ENCODE data around the gene MYO9A. TPM values are rescaled to one million over a fixed set of nuclear protein-coding genes. Genes with fewer than 3 reads are reported as not detected.

MYO9A gene
- total RNA-seq, 1 experiment from 2014 or later = 142 TPM

DNA sequence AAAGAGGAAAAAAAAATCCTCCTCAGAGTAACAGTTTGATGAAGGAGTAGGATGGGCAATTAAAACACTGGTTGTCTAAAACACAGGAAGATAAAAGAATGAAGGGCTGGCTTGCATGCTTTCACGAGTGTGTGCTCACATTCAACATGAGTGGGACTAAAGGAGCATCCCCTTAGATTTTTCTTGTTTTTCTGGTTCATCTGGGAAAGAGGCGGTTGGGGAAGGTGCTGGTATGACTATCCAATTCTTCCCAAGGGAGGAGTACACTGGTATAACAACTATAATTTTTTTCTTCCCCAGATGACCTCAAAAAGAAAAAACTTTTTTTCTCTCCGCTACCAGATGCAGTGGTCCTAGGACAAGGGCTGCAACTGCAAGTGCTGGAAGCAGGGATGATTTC lies 143.7 kb downstream of the MYO9A start:
- Histone ChIP-seq H3K9me2 (replicated peaks; ENCODE audit: insufficient read depth, low read length) (no peaks in the 10 kb centered on the region), H3K27me3 (ENCODE audit: low read length) (no peaks in the 10 kb centered on the region), H3K27ac (ENCODE audit: low read length) (no peak overlapping the region), H3K9me3 (ENCODE audit: low read length) (no peaks in the 10 kb centered on the region), H3K79me2 (ENCODE audit: low read length) (peaks cover 48% of the 10 kb centered on the region), H4K20me1 (ENCODE audit: insufficient read depth, low read depth, low read length) (no peaks in the 10 kb centered on the region), H3K4me3 (ENCODE audit: low read length) (no peak overlapping the region), H3K4me2 (ENCODE audit: low read depth, low read length, poor library complexity, severe bottlenecking) (no peak overlapping the region), H2AFZ (ENCODE audit: low read length) (no peak overlapping the region), H3K36me3 (ENCODE audit: insufficient read depth, low read length) (peaks cover 30% of the 10 kb centered on the region), H3K4me1 (ENCODE audit: low read length) (no peaks in the 10 kb centered on the region), H3K9ac (ENCODE audit: low read length) (no peak overlapping the region)
- no peak for DNase-seq

DNA sequence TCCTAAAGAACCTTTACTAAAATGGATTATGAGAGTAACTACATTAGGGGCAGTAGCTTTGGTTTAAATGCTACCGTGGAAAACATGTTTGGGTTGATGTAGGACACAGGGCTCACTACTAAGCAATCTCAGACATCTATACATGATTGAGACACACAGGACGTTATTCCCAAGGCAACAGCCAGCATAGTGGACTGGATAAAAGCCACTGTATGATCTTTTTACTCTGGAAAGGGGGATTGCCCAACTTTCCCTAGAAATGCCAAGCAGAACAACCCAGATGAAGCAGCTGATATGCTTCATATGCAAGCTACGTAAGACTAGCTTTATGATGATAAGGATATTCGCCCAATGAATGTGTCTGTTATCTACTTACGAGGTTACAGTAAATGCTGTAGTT lies 144.6 kb downstream of the MYO9A start:
- no peak overlapping the region for H3K4me3 ChIP-seq (ENCODE audit: low read length)
- no peaks in the 10 kb centered on the region for H3K27me3 ChIP-seq (ENCODE audit: low read length)
- peaks cover 53% of the 10 kb centered on the region for H3K79me2 ChIP-seq (ENCODE audit: low read length)
- no peaks in the 10 kb centered on the region for H4K20me1 ChIP-seq (ENCODE audit: insufficient read depth, low read depth, low read length)
- H3K27ac ChIP-seq (ENCODE audit: low read length) = no peak overlapping the region
- H3K36me3 ChIP-seq (ENCODE audit: insufficient read depth, low read length) = peaks cover 24% of the 10 kb centered on the region
- H3K9me3 ChIP-seq (ENCODE audit: low read length) = no peaks in the 10 kb centered on the region
- H3K9me2 ChIP-seq (replicated peaks; ENCODE audit: insufficient read depth, low read length) = no peaks in the 10 kb centered on the region
- no peak overlapping the region for H2AFZ ChIP-seq (ENCODE audit: low read length)
- no peaks in the 10 kb centered on the region for H3K4me1 ChIP-seq (ENCODE audit: low read length)
- H3K9ac ChIP-seq (ENCODE audit: low read length) = no peak overlapping the region
- DNase-seq = no peak
- no peak overlapping the region for H3K4me2 ChIP-seq (ENCODE audit: low read depth, low read length, poor library complexity, severe bottlenecking)

DNA sequence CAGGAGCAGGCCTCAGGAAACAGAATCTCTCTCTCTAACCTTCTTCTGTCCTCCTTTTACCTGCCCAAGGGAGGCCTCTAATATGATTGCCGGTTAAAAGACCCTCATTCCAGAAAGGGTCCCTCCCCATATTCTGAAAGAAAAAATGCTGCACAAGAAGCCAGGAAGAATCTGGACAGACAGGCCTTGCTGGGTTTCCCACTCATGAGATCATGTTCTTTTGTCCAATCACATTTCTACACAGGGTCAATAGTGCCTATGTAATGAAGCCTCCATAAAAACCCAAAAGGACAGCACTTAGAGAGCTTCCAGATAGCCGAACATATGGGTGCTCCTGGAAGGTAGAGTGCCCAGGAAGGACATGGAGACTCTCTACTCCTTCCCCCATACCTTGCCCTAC lies 146.0 kb downstream of the MYO9A start:
- Histone ChIP-seq H3K4me2 (ENCODE audit: low read depth, low read length, poor library complexity, severe bottlenecking) (no peak overlapping the region), H3K36me3 (ENCODE audit: insufficient read depth, low read length) (peaks cover 29% of the 10 kb centered on the region; the same call in 1 of the 2 replicates), H3K4me3 (ENCODE audit: low read length) (no peak overlapping the region), H2AFZ (ENCODE audit: low read length) (no peak overlapping the region), H3K27ac (ENCODE audit: low read length) (no peak overlapping the region), H3K4me1 (ENCODE audit: low read length) (no peaks in the 10 kb centered on the region), H3K27me3 (ENCODE audit: low read length) (no peaks in the 10 kb centered on the region), H4K20me1 (ENCODE audit: insufficient read depth, low read depth, low read length) (no peaks in the 10 kb centered on the region), H3K9ac (ENCODE audit: low read length) (no peak overlapping the region), H3K9me2 (replicated peaks; ENCODE audit: insufficient read depth, low read length) (no peaks in the 10 kb centered on the region), H3K79me2 (ENCODE audit: low read length) (peaks cover 50% of the 10 kb centered on the region), H3K9me3 (ENCODE audit: low read length) (no peaks in the 10 kb centered on the region)
- no peak for DNase-seq

DNA sequence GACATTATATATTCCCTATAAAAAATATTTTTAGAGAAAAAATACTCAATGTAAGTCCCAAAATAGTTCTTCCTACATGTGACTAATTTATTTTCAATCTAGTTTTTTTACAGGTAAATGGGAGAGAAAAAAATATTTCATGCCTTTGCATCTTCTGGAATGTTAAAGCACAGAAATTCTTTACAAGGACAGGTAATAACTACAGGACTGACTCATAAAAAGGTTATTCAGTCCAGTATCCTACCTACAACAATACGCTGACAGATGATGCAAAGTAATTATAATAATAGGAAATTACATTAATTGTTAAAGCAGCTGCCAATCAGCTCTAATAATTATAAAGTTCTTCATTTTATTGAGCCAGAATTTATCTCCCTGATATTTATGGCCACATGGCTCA lies 147.5 kb downstream of the MYO9A start:
- Histone ChIP-seq H3K27ac (ENCODE audit: low read length) (no peak overlapping the region), H3K36me3 (ENCODE audit: insufficient read depth, low read length) (peaks cover 28% of the 10 kb centered on the region; the same call in 1 of the 2 replicates), H3K79me2 (ENCODE audit: low read length) (peaks cover 50% of the 10 kb centered on the region), H3K4me2 (ENCODE audit: low read depth, low read length, poor library complexity, severe bottlenecking) (no peak overlapping the region), H3K9me2 (replicated peaks; ENCODE audit: insufficient read depth, low read length) (no peaks in the 10 kb centered on the region), H2AFZ (ENCODE audit: low read length) (no peak overlapping the region), H4K20me1 (ENCODE audit: insufficient read depth, low read depth, low read length) (no peaks in the 10 kb centered on the region), H3K9me3 (ENCODE audit: low read length) (no peaks in the 10 kb centered on the region), H3K9ac (ENCODE audit: low read length) (no peak overlapping the region), H3K27me3 (ENCODE audit: low read length) (no peaks in the 10 kb centered on the region), H3K4me3 (ENCODE audit: low read length) (no peak overlapping the region), H3K4me1 (ENCODE audit: low read length) (no peaks in the 10 kb centered on the region)
- no peak for DNase-seq

DNA sequence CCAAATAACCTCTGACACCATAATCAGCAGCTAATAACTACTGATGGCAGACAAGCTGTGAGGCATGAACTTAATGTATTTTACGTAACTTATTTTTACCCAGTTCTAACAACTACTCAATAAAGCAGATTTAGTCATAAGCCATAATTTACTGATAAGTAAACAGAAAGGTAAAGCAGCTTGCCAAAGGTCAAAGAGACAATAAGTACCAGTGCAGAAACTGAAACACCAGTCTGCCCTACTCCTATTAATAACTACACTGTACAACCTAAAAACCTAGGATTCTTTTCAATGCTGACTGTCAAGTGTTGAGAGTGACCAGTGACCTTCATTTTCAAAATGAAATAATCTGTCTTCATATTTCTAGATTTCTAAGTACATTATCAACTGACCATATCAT lies 155.4 kb downstream of the MYO9A start:
- Histone ChIP-seq H4K20me1 (ENCODE audit: insufficient read depth, low read depth, low read length) (no peaks in the 10 kb centered on the region), H3K9ac (ENCODE audit: low read length) (no peak overlapping the region), H3K9me2 (replicated peaks; ENCODE audit: insufficient read depth, low read length) (no peaks in the 10 kb centered on the region), H3K27me3 (ENCODE audit: low read length) (no peaks in the 10 kb centered on the region), H3K27ac (ENCODE audit: low read length) (no peak overlapping the region), H3K9me3 (ENCODE audit: low read length) (no peaks in the 10 kb centered on the region), H3K36me3 (ENCODE audit: insufficient read depth, low read length) (peaks cover 33% of the 10 kb centered on the region; the same call in 1 of the 2 replicates), H2AFZ (ENCODE audit: low read length) (no peak overlapping the region), H3K4me2 (ENCODE audit: low read depth, low read length, poor library complexity, severe bottlenecking) (no peak overlapping the region), H3K79me2 (ENCODE audit: low read length) (peaks cover 35% of the 10 kb centered on the region; the same call in 1 of the 2 replicates), H3K4me1 (ENCODE audit: low read length) (no peaks in the 10 kb centered on the region), H3K4me3 (ENCODE audit: low read length) (no peak overlapping the region)
- no peak for DNase-seq

DNA sequence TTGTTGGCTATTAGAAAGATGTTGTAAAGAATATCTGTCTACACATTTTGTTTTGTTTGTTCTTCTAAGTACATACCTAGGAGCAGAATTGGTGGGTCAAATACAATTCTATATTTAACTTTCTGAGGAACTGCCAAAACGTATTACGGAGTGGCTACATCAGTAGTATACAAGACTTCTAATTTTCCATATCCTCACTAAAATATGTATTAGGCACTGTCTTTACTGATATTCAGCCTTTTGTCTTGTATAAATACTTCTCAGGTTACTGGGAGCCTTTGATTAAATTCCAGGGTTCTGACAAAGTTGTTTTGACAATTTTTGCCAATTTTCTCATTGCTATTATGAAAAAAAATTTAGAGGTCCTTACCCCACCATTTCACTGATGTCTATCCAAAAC lies 160.9 kb downstream of the MYO9A start:
- no peak overlapping the region for H3K4me2 ChIP-seq (ENCODE audit: low read depth, low read length, poor library complexity, severe bottlenecking)
- no peaks in the 10 kb centered on the region for H3K9me3 ChIP-seq (ENCODE audit: low read length)
- no peak overlapping the region for H2AFZ ChIP-seq (ENCODE audit: low read length)
- no peaks in the 10 kb centered on the region for H4K20me1 ChIP-seq (ENCODE audit: insufficient read depth, low read depth, low read length)
- H3K36me3 ChIP-seq (ENCODE audit: insufficient read depth, low read length) = peaks cover 33% of the 10 kb centered on the region; the same call in 1 of the 2 replicates
- H3K27me3 ChIP-seq (ENCODE audit: low read length) = no peaks in the 10 kb centered on the region
- H3K4me3 ChIP-seq (ENCODE audit: low read length) = no peak overlapping the region
- H3K4me1 ChIP-seq (ENCODE audit: low read length) = no peaks in the 10 kb centered on the region
- peaks cover 33% of the 10 kb centered on the region; the same call in 1 of the 2 replicates for H3K79me2 ChIP-seq (ENCODE audit: low read length)
- H3K9ac ChIP-seq (ENCODE audit: low read length) = no peak overlapping the region
- no peak overlapping the region for H3K27ac ChIP-seq (ENCODE audit: low read length)
- no peak for DNase-seq
- H3K9me2 ChIP-seq (replicated peaks; ENCODE audit: insufficient read depth, low read length) = no peaks in the 10 kb centered on the region

DNA sequence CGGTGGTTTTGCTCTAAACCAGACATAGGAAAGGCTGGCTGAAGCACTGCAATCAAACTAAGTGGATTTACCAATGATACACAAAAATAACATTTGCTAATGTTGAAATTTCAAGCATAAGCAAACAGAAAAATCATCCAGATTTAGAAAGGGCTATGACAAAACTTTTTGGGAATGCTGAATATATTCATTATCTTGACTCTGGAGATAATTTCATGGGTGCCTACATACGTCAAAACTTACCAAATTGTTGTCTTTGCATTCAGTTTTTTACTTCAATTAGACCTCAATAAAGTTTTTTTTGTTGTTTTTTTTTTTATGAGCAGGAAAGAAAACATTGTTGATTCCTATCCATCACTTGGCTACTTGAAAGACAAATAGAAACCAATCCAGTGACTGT lies 166.8 kb downstream of the MYO9A start:
- Histone ChIP-seq H3K9me3 (ENCODE audit: low read length) (no peaks in the 10 kb centered on the region), H3K4me3 (ENCODE audit: low read length) (no peak overlapping the region), H3K9me2 (replicated peaks; ENCODE audit: insufficient read depth, low read length) (no peaks in the 10 kb centered on the region), H3K79me2 (ENCODE audit: low read length) (0 out of 2 replicates have a peak, but pooled peaks cover 15% of the 10 kb centered on the region), H3K4me2 (ENCODE audit: low read depth, low read length, poor library complexity, severe bottlenecking) (no peak overlapping the region), H4K20me1 (ENCODE audit: insufficient read depth, low read depth, low read length) (no peaks in the 10 kb centered on the region), H2AFZ (ENCODE audit: low read length) (no peak overlapping the region), H3K27me3 (ENCODE audit: low read length) (no peaks in the 10 kb centered on the region), H3K36me3 (ENCODE audit: insufficient read depth, low read length) (peaks cover 15% of the 10 kb centered on the region; the same call in 1 of the 2 replicates), H3K4me1 (ENCODE audit: low read length) (no peaks in the 10 kb centered on the region), H3K27ac (ENCODE audit: low read length) (no peak overlapping the region), H3K9ac (ENCODE audit: low read length) (no peak overlapping the region)
- DNase-seq = no peak

DNA sequence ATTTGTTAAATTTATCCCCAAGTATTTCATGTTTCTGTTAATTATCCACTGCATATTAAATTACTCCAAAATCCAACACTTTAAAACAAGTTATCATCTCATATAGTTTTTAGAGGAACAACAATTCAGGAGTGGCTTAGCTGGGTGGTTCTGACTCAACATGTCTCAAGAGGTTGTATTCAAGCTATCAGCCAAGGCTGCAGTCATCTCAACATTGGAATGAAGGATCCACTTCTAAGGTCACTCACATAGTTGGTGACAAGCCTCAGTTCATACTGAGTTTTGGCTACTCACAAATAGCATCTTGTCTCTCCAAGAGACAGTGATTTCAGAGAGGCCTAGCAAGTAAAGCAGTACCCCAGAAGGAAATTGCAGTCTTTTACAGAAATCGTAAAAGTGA lies 172.9 kb downstream of the MYO9A start:
- Histone ChIP-seq H3K9me2 (replicated peaks; ENCODE audit: insufficient read depth, low read length) (no peaks in the 10 kb centered on the region), H2AFZ (ENCODE audit: low read length) (no peak overlapping the region), H3K4me3 (ENCODE audit: low read length) (no peak overlapping the region), H3K4me2 (ENCODE audit: low read depth, low read length, poor library complexity, severe bottlenecking) (no peak overlapping the region), H3K36me3 (ENCODE audit: insufficient read depth, low read length) (no peaks in the 10 kb centered on the region), H3K27me3 (ENCODE audit: low read length) (no peaks in the 10 kb centered on the region), H4K20me1 (ENCODE audit: insufficient read depth, low read depth, low read length) (no peaks in the 10 kb centered on the region), H3K27ac (ENCODE audit: low read length) (no peak overlapping the region), H3K9ac (ENCODE audit: low read length) (no peak overlapping the region), H3K4me1 (ENCODE audit: low read length) (no peaks in the 10 kb centered on the region), H3K79me2 (ENCODE audit: low read length) (0 out of 2 replicates have a peak, but pooled peaks cover 2% of the 10 kb centered on the region), H3K9me3 (ENCODE audit: low read length) (no peaks in the 10 kb centered on the region)
- DNase-seq = no peak

DNA sequence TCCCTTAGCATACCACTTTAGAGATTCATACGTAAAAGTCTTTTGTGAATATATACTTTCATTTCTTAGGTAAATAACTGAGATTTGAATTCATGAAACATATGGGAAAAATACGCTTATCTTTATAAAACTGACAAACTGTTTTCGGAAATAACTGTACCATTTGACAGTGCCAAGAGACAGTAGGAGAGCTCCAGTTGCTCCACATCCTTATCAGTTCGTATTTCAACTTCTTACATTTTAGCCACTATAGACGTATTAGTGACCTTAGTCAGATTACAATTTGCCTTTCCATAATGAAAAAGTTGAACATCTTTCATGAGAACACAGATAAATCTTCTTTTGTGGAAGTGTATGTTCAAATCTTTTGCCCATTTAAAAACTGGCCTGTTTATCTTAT lies 174.1 kb downstream of the MYO9A start:
- DNase-seq = no peak
- Histone ChIP-seq H4K20me1 (ENCODE audit: insufficient read depth, low read depth, low read length) (no peaks in the 10 kb centered on the region), H3K9me3 (ENCODE audit: low read length) (no peaks in the 10 kb centered on the region), H3K9me2 (replicated peaks; ENCODE audit: insufficient read depth, low read length) (no peaks in the 10 kb centered on the region), H3K36me3 (ENCODE audit: insufficient read depth, low read length) (no peaks in the 10 kb centered on the region; the same call in 1 of the 2 replicates), H3K4me2 (ENCODE audit: low read depth, low read length, poor library complexity, severe bottlenecking) (no peak overlapping the region), H3K27ac (ENCODE audit: low read length) (no peak overlapping the region), H3K4me1 (ENCODE audit: low read length) (no peaks in the 10 kb centered on the region), H3K27me3 (ENCODE audit: low read length) (no peaks in the 10 kb centered on the region), H3K79me2 (ENCODE audit: low read length) (0 out of 2 replicates have a peak, but pooled peaks cover 2% of the 10 kb centered on the region), H3K9ac (ENCODE audit: low read length) (no peak overlapping the region), H2AFZ (ENCODE audit: low read length) (no peak overlapping the region), H3K4me3 (ENCODE audit: low read length) (no peak overlapping the region)
